SJSA1 (cell line): ENCODE results near the gene COPZ2. TPM values are rescaled to one million over a fixed set of nuclear protein-coding genes. Genes with fewer than 3 reads are reported as not detected.
"Not testable (repeated sequence)": the region's sequence is repeated elsewhere in the genome, so short reads cannot be mapped to it uniquely, and the experiment has no call there.

Experiments
- DNase-seq, 2 experiments: peaks; one replicate each; pipeline ENCODE4 v3.0.0-alpha.2; 2015 to 2020; ENCODE audit warnings: low spot score in 2 of 2, low read depth in 1 of 2
- H3K27ac ChIP-seq: fragments of 250-450 bp; sonication (Bioruptor Pico); 2 replicates; pipeline ENCODE4 v1.5.1; 2020; ENCODE audit warnings: mild to moderate bottlenecking, moderate library complexity
- H3K27me3 ChIP-seq: fragments of 250-450 bp; sonication (Bioruptor Pico); replicated peaks from 2 replicates; pipeline ENCODE4 v1.5.1; 2020; ENCODE audit warnings: mild to moderate bottlenecking, moderate library complexity
- H3K36me3 ChIP-seq: fragments of 250-450 bp; sonication (Bioruptor Pico); 2 replicates; pipeline ENCODE4 v1.5.1; 2020; ENCODE audit warnings: mild to moderate bottlenecking
- H3K4me1 ChIP-seq: fragments of 250-450 bp; sonication (Bioruptor Pico); replicated peaks from 2 replicates; pipeline ENCODE4 v1.6.1; 2021; ENCODE audit warnings: mild to moderate bottlenecking
- H3K4me3 ChIP-seq: fragments of 250-450 bp; sonication (Bioruptor Pico); 2 replicates; pipeline ENCODE4 v1.5.1; 2020; ENCODE audit warnings: mild to moderate bottlenecking
- H3K9me3 ChIP-seq: fragments of 250-450 bp; sonication (Bioruptor Pico); replicated peaks from 2 replicates; pipeline ENCODE4 v1.5.1; 2020; ENCODE audit warnings: mild to moderate bottlenecking
- total RNA-seq: library from RNA; depleted of rRNA; stranded (reverse); fragments of >200 nt; shearing (Covaris generic); gene quantifications from 2 replicates; pipeline ENCODE4 v1.2.3, GENCODE V29; 2014

Gene COPZ2
- total RNA-seq, 1 experiment from 2014 or later: 21.1 TPM

DNA sequence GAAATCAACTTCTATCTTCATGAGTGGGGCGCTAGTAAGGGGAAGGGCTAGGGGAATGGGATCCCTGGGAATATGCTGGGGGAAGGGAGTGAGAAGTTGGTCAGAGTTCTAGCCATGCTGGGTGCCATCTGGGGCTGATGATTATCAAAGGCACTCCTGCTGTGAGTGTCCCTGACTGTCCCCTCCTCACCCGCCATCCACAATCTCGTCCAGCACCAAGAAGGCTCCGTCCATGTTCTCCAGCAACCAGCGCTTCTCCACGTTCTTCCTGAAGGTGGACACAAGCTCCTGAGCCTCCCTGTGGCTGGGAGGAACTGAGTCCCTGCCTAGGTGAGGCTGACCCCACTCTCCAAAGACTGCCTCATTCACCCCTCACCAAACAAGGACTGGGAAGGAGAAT is 5.6 kb downstream of the COPZ2 start:
- no peak overlapping the region for H3K27ac ChIP-seq
- DNase-seq: no peak

GRCh38 chr17:48030531-48030930 is 7.1 kb downstream of the COPZ2 start:
- no peaks in the 10 kb centered on the region for H3K9me3 ChIP-seq
- no peak overlapping the region for H3K27ac ChIP-seq
- DNase-seq: no peak
- no peaks in the 10 kb centered on the region for H3K36me3 ChIP-seq
- H3K27me3 ChIP-seq: no peaks in the 10 kb centered on the region
- H3K4me3 ChIP-seq: no peak overlapping the region
- H3K4me1 ChIP-seq: peaks cover 14% of the 10 kb centered on the region

More for the DNA sequence above, 5.6 kb downstream of the COPZ2 start:
- Histone ChIP-seq H3K27me3 (no peaks in the 10 kb centered on the region), H3K4me3 (no peak overlapping the region), H3K9me3 (no peaks in the 10 kb centered on the region), H3K4me1 (peaks cover 4% of the 10 kb centered on the region), H3K36me3 (peaks cover 3% of the 10 kb centered on the region; the same call in 1 of the 2 replicates)

DNA sequence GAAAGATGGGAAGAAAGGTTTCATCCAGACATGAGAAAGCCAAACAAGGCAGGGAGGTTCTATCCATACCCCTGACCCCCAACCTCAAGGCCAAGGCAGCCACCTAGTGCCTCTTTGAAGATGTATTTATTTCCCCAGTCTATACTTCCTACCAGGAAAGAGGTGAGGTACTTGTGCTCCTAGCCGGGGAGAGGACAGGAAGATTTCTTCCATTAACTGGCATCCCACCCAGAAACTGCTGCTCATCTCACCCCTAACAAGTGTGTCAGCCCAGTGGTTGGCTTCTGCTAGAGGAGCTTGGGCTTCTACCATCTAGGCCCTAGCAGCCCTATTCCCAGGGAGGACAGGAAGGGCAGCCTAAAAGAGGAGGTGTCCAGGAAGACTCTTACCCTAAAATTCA is 8.9 kb downstream of the COPZ2 start:
- Histone ChIP-seq H3K4me3 (no peak overlapping the region), H3K36me3 (no peaks in the 10 kb centered on the region), H3K27me3 (no peaks in the 10 kb centered on the region), H3K27ac (no peak overlapping the region), H3K9me3 (no peaks in the 10 kb centered on the region), H3K4me1 (peaks cover 29% of the 10 kb centered on the region)
- no peak for DNase-seq

GRCh38 chr17:48027322-48027981 is 10.1 kb downstream of the COPZ2 start:
- DNase-seq: no peak
- H3K27me3 ChIP-seq: no peaks in the 10 kb centered on the region
- no peaks in the 10 kb centered on the region for H3K36me3 ChIP-seq
- H3K4me1 ChIP-seq: peaks cover 39% of the 10 kb centered on the region
- H3K4me3 ChIP-seq: no peak overlapping the region
- H3K9me3 ChIP-seq: no peaks in the 10 kb centered on the region
- H3K27ac ChIP-seq: no peak overlapping the region

GRCh38 chr17:48026502-48027321 is 10.9 kb downstream of the COPZ2 start:
- DNase-seq: peak; percentile 78 to 95
- no peaks in the 10 kb centered on the region for H3K36me3 ChIP-seq
- peaks cover 39% of the 10 kb centered on the region for H3K4me1 ChIP-seq
- H3K27ac ChIP-seq: no peak overlapping the region
- H3K9me3 ChIP-seq: no peaks in the 10 kb centered on the region
- H3K4me3 ChIP-seq: no peak overlapping the region
- H3K27me3 ChIP-seq: no peaks in the 10 kb centered on the region

- no peaks in the 10 kb centered on the region for H3K36me3 ChIP-seq
- no peak overlapping the region for H3K27ac ChIP-seq
- no peaks in the 10 kb centered on the region for H3K27me3 ChIP-seq
- peaks cover 39% of the 10 kb centered on the region for H3K4me1 ChIP-seq
- no peaks in the 10 kb centered on the region for H3K9me3 ChIP-seq
- peak in 1 of 2 experiments; percentile 42 for DNase-seq
- peak overlapping the region; percentile 35 for H3K4me3 ChIP-seq
Measured at GRCh38 chr17:48025904-48026501, 11.6 kb downstream of the COPZ2 start.

DNA sequence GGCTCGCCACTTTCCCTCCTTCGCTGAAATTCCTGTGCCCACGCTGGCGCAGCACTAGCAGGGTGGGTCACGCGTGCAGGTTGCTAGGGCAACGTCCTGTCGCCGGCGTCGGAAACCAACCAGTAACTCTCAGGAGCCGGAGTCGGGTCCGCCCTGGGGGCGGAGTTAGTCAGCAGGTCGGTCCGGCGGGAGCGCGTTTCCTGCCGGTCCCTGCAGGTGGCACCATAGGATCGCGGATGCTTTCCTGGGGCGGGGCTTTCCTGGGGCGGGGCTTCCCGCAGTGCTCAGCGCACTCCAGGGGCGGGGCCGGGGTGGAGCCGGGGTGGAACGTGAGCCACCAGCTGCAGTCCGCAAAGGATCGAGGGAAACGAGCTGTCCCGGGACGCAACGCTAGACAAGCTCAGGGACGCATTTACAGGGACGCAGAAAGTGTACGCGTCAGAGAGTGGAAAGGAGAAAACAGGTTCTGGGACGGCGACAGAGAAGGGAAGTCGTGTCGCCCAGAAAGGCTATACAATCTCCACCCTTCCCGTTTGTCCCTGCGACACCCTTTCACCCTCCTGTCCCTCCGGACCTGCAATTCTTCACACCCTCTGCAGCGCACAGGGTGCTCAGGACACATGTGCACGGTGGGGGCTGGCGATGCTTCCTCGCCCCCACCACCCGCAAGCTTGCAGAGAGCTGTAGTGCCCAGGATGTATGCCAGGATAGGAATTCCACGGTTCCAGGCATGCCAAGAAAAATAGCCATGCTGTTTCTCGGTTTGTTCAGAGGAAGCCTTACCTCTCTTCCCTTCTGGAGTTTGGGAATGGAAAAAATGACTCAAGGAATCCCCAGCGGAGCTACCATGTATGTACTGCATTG is 12.3 kb downstream of the COPZ2 start:
- peak overlapping the region; percentile 81 for H3K27ac ChIP-seq
- no peaks in the 10 kb centered on the region for H3K27me3 ChIP-seq
- H3K36me3 ChIP-seq: no peaks in the 10 kb centered on the region
- no peaks in the 10 kb centered on the region for H3K9me3 ChIP-seq
- peaks cover 39% of the 10 kb centered on the region for H3K4me1 ChIP-seq
- peak overlapping the region; percentile 35 for H3K4me3 ChIP-seq
- peak; percentile 95 to 100 for DNase-seq

DNA sequence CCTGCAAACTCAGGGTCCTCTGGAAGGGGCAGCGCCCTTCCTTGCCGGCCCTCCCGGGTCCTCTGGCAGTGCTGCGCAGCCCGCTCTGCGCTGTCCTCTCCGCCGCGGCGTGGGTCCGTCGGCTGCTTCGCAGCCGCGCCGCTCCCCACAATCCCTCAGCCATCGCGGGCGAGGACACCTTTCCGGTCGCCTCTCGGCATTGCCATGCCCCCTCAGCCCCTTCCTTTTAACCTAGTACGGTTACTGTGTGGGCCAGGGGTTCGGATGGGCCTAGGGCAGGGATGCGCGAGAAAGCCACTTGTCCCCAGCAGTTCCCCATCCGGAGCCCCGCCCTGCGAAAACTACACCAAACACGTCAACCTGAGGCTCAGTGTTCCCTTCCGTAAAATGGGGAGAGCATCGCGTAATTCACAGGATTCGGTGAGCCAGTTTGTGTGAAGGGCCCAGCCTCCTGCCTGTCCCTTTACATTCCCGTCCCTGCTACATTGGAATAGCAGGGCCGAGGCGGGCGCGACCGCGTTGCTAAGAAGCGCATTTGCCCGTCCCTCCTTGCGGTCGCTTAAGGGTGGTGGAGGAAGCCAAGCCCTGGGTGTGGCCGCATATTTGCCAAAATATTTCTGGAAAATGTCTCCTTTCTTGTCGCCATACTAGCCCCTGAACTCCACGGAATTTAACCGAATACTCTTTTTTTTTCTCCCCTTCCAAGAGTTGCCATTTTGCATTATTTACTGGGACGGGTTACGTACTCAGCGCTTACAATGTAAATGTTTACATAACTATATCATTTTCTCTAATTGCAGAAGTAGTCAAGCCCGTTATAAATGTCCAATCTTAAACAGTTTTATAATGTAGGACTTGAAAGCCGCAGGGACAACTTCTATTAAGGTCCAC is 13.2 kb downstream of the COPZ2 start:
- no peaks in the 10 kb centered on the region for H3K27me3 ChIP-seq
- peak overlapping the region; percentile 35 for H3K4me3 ChIP-seq
- H3K9me3 ChIP-seq: no peaks in the 10 kb centered on the region
- peak in 1 of 2 experiments; percentile 86 for DNase-seq
- peaks cover 39% of the 10 kb centered on the region for H3K4me1 ChIP-seq
- H3K27ac ChIP-seq: peak overlapping the region; percentile 81
- no peaks in the 10 kb centered on the region for H3K36me3 ChIP-seq

- H3K27ac ChIP-seq: peak overlapping the region; percentile 81
- peaks cover 39% of the 10 kb centered on the region for H3K4me1 ChIP-seq
- peak; percentile 77 to 87 for DNase-seq
- no peaks in the 10 kb centered on the region for H3K36me3 ChIP-seq
- H3K27me3 ChIP-seq: no peaks in the 10 kb centered on the region
- H3K4me3 ChIP-seq: peak overlapping the region; percentile 35
- H3K9me3 ChIP-seq: no peaks in the 10 kb centered on the region
Measured at GRCh38 chr17:48023400-48024148, 14.0 kb downstream of the COPZ2 start.

DNA sequence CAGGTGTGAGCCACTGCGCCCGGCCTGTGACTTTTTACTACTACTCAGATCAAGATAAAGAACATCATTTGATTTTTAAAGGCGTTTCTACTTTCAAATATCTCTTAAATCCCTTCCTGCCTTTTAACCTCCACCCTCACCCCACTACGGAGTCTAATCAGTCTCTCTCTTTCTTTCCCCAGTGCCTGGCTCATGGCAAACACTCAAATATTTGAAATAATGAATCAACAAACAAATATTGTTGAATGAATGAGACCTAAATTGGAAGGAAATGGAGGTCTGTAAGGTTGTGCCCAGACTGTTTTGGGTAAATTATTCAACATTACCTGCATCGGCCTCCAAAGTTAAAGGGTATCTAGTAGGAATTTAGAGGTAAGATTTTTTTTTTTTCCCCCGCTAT is 14.7 kb downstream of the COPZ2 start:
- no peak for DNase-seq
- H3K4me1 ChIP-seq: peaks cover 39% of the 10 kb centered on the region
- no peak overlapping the region for H3K27ac ChIP-seq
- H3K4me3 ChIP-seq: no peak overlapping the region
- H3K36me3 ChIP-seq: no peaks in the 10 kb centered on the region
- H3K27me3 ChIP-seq: no peaks in the 10 kb centered on the region
- H3K9me3 ChIP-seq: no peaks in the 10 kb centered on the region

- H3K27me3 ChIP-seq: no peaks in the 10 kb centered on the region
- DNase-seq: no peak
- peaks cover 39% of the 10 kb centered on the region for H3K4me1 ChIP-seq
- H3K4me3 ChIP-seq: no peak overlapping the region
- H3K9me3 ChIP-seq: no peaks in the 10 kb centered on the region
- no peaks in the 10 kb centered on the region for H3K36me3 ChIP-seq
- no peak overlapping the region for H3K27ac ChIP-seq
Measured at GRCh38 chr17:48021934-48022333, 15.7 kb downstream of the COPZ2 start.

- H3K27me3 ChIP-seq, H3K27ac ChIP-seq, DNase-seq, H3K9me3 ChIP-seq, H3K36me3 ChIP-seq, H3K4me3 ChIP-seq, H3K4me1 ChIP-seq: not testable (repeated sequence)
Measured at GRCh38 chr17:48017817-48018158, 19.8 kb downstream of the COPZ2 start.
